Measurements from ENCODE around the gene PHC2.

- TF ChIP-seq CTCF (IDR thresholded peaks at IDR 0.05; ENCODE audit: insufficient read depth, low read length, poor library complexity, severe bottlenecking) = no peak
- no peak for TF ChIP-seq EZH2phosphoT487 (conservative IDR thresholded peaks at IDR 0.05; ENCODE audit: low read length)
Observed at GRCh38 chr1:33387625-33388024, 43.3 kb downstream of the PHC2 start.
